GM15510 (cell line): ENCODE data around the gene KLC3.

Experiments used
- POLR2A ChIP-seq: IDR thresholded peaks from 3 replicates; pipeline ENCODE4 v1.6.1; 2011; ENCODE audit warnings: borderline replicate concordance; ENCODE audit not compliant: insufficient read length; ENCODE audit errors: extremely low read depth

The KLC3 gene

GRCh38 chr19:45306518-45307027, 34.0 kb upstream of the KLC3 start:
- no peak for TF ChIP-seq POLR2A

GRCh38 chr19:45307361-45307760, 33.2 kb upstream of the KLC3 start:
- TF ChIP-seq POLR2A: no peak

GRCh38 chr19:45311621-45312020, 28.9 kb upstream of the KLC3 start:
- TF ChIP-seq POLR2A: no peak

- no peak for TF ChIP-seq POLR2A
Measured at GRCh38 chr19:45314708-45315245, 25.8 kb upstream of the KLC3 start.

DNA sequence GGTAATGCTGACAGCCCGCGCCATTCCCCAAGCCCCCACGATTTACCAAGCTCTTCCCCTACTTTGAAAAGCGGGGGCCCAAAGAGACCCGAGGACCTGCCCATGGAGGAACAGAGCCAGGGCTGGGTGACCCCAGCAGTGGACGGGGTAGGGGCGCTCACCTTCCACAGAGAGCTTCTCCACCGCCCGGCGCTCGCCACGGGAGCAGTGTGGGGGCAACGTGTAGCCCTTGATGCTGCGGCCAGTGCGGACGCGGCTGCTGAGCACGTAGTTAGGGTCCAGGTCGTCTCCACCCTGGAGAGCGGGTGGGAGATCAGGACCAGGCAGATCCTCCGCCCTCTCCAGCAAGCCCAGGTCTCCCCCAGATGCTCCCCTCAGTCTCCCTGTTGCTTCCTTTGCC, 25.2 kb upstream of the KLC3 start:
- TF ChIP-seq POLR2A: no peak

GRCh38 chr19:45320997-45321775, 19.4 kb upstream of the KLC3 start:
- TF ChIP-seq POLR2A: no peak

GRCh38 chr19:45321848-45322247, 18.7 kb upstream of the KLC3 start:
- TF ChIP-seq POLR2A: no peak

DNA sequence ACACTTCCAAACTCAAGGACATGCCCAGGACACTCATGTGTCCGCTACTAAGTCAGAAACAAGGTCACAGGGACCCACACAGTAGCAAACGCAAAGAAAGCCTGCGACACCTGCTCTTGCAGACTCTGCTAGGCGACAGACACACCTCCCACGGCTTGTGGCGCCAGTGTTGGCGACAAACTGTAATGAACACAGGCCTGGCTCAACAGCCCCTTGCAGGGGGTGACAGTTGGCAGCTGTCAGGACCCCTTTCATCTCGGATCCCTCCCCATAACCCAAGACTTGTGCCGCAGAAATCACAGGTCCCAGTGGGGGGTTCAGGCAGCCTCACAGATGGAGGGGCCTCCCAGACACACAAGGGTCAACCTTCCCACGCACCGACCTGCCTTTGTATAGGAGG, 18.2 kb upstream of the KLC3 start:
- TF ChIP-seq POLR2A: no peak

DNA sequence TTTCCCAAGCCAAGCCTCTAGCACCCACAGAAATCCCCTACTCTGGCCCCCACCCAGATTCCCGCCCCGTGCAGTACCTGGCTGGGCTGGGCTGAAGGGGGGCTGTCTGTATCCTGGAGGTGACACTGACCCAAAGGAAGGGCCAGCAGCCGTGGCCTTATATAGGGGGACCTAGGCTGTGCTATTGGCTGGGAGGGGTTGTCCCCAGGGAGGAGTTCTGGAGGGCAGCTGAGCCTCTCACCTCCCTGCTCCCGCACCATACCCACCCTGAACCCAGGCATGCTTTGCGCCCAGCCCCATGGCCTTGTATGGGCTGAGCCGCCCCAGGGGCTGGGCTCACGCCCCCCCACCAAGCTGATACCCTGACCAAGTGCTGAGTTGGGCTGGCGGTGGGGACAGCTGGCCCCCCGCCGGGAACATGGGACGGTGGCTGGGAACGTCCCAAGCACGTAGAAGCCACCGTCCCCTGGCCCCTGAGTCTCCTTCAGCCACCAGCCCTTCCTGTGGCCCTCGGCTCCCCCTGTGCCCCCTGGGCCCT, 17.7 kb upstream of the KLC3 start, which contains the start of gene CKM:
TSS of gene CKM (minus strand) at position 132 of the 538 bp plus-strand sequence. CDS start 3,162 bp downstream, outside the sequence.
- no peak for TF ChIP-seq POLR2A

DNA sequence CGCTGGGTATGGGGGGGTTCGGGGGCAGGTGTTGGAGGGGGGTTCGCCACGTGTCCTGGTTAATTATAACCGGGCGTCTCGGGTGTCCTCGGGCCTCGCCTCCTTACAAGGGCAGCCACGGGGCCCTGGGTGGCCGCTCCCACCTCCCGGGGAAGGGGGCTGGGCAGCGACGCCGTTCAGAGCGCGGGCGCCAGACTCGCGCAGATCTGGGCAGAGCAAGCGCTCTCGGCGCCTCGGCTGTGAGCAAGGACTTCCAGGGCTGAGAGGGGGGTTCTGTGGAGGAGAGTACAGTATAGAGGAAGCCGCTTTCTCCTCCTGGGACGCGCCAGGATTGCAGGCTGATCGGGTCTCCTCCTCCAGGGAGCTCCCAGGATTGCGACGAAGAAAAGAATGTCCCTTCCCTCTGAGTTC, 16.9 kb upstream of the KLC3 start:
- no peak for TF ChIP-seq POLR2A

- no peak for TF ChIP-seq POLR2A
Measured at GRCh38 chr19:45324349-45324907, 16.1 kb upstream of the KLC3 start.

- TF ChIP-seq POLR2A: no peak
Measured at GRCh38 chr19:45327404-45328143, 13.0 kb upstream of the KLC3 start.

GRCh38 chr19:45331411-45331810, 9.1 kb upstream of the KLC3 start:
- no peak for TF ChIP-seq POLR2A

- no peak for TF ChIP-seq POLR2A
Measured at GRCh38 chr19:45333609-45334303, 6.8 kb upstream of the KLC3 start.
